HG02870 (cell line): ENCODE measurements around the gene DNAJC1.
A peak's percentile ranks its signal among the peaks of the same experiment; 100 is the strongest.
"Not testable (repeated sequence)": the region's sequence is repeated elsewhere in the genome, so short reads cannot be mapped to it uniquely, and the experiment has no call there.

Source experiments
- ATAC-seq: cut with Tn5 transposase; IDR thresholded peaks from one replicate; pipeline ENCODE4 v1.9.1; 2021; ENCODE audit warnings: mild to moderate bottlenecking, moderate library complexity; ENCODE audit not compliant: unreplicated experiment

The DNAJC1 gene

DNA sequence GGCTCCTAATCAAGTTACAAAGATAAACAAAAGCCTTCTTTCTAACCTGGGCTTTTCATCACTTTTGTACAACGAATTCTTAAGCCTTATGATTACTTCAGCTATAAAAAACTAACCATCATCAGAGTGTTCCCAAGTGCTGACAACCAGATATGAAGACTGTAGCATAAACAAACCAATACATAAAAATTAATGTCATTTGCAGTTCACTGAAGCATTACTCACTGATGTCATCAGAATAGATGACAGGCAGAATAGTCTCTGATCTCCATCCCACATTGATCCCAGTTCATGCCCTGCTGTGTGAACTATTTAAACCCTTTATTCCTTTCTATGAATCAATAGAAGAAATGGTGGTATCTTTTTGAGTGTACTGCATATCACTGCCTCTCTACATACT, 84.4 kb downstream of the DNAJC1 start:
- no peak for ATAC-seq

DNA sequence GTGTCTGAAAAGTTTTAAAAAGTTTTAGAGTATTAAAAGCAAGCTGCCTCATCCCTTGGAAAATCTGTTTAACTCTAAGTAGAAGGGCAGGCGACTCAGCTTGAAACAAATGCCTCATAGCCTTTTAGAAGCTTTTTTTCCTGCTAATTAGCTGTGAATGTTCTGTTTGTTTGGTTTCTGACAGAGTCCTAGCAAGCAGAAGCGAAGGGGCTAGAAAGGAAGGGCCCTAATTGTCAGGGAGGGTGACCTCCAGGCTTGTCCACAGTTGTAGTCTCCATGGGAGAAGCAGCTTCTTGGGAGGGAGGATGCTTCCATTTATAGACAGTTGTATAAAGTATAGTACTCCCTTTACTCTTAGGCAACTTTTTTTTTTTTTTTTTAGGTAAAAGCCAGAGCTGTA, 90.9 kb downstream of the DNAJC1 start:
- ATAC-seq: no peak

DNA sequence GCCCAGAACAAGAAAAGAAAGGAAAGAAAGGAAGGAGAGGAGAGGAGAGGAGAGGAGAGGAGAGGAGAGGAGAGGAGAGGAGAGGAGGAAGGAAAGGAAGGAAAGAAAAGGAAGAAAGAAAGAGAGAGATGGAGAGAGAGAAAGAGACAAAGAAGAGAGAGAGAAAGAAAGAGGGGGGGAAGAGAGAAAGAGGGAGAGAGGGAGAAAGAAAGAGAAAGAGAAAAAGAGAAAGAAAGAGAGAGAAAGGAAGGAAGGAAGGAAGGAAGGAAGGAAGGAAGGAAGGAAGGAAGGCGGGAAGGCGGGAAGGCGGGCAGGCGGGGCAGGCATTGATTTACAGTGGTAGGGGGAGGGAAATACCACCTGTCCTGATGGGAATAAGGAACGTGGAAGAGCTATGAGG, 92.7 kb downstream of the DNAJC1 start:
- ATAC-seq: no peak

DNA sequence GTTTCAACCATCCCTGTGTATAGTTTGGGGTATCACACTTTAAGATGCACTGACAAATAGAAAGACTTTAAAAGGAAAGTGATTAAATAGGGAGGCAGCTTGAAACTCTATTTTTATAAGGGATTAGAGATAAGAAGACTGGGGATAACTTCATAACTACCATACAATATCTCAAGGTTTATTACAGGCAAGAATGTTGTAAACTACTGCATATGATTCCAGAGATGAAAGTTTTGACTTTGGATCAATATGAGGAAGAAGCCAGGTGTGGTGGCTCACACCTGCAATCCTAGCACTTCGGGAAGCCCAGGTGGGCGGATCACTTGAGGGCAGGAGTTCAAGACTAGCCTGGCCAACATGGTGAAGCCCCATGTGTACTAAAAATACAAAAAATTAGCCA, 96.1 kb downstream of the DNAJC1 start:
- ATAC-seq: no peak

DNA sequence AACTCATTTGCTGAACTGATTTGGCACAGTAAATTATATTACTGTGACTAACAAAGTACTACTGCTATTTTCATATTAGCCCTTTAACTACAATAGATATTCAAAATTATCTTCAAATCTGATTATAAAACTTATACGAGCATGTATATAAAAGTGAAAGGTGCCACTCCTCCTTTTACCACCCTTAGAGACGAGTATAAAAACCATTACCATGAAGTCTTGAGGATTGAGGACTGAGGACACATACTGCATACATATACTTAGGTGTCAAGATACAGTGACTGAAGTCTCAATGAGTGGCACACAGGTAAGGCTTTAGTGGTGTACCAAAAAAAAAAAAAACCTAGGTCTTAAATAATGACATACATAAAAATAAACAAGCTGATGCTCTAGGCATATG, 98.6 kb downstream of the DNAJC1 start:
- ATAC-seq: no peak

DNA sequence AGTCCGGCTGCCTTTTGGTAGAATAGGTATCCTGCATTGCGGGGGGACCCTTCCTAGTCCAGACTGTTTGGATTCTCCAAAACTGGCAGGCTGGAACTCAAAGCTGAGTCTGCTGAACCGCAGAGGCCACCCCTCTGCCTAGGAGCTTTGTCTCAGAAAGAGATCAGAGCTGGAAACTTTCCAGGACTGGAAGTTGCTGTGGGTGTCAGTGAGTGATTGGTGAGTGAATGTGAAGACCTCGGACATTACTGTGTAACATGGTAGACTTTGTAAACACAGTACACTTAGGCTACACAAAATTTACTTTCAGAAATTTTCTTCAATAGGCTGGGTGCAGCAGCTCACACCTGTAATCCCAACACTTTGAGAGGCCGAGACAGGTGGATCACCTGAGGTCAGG, 103.8 kb downstream of the DNAJC1 start:
- ATAC-seq: no peak

DNA sequence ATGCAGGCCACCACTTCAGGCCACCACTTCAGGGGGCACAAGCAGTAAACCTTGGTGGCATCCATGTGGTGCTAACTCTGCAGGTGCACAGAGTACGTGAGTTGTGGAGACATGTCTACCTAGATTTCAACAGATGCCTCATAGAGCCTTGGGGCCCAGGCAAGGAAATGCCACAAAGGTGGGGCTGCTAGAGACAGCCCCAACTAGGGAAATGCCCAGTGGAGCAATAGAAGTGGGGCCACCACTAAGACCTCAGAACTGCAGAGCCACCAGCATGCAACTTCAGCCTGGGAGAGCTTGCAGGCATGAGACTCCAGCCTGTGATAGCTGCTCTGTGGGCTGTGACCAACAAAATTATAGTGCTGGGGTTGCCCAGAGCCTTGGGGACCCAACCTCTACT, 107.6 kb downstream of the DNAJC1 start:
- no peak for ATAC-seq

DNA sequence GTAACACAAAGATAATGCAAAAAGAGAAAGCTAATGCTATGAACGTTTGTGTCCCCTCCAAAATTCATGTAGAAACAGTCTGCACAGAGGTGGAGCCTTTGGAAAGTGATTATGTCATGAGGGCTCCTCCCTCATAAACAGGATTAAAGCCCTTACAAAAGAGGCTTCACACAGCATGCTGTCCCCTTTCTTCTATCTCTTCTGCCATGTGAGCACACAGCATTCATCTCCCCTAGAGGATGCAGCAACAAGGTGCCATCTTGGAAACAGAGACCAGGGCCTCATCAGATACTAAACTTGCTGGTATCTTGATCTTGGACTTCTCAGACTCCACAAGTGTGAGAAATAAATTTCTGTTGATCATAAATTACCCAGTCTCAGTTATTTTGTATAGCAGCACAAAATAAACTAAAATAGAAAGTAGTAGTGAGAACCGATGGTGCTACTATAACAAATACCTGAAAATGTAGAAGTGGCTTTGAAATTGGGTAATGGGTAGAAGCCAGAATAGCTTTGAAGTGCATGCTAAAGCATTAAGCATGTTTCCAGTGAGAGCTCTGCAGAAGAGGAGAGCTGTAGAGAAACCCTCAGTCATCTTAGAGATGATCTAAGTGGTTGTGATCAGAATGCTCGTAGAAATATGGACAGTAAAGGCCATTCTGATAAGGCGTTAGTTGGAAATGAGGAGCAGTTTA, 108.7 kb downstream of the DNAJC1 start:
- peak; percentile 63 for ATAC-seq

DNA sequence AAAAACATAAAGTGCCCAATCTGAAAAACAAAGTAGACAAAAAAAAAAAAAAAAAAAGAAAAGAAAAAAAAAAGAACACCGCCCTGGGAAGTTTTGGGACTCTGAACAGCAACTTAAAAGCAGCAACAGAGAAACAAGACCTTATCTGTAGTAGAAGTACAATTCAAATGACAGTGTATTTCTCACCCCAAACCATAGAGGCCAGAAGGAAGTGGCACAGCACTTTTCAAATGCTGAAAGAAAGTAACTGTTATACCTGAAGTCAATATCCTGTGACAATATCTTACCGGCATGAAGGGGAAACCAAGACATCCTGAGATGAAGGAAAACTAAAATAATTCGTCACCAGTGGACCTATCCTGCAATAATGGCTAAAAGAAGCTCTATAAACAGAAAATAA, 112.1 kb downstream of the DNAJC1 start:
- no peak for ATAC-seq

DNA sequence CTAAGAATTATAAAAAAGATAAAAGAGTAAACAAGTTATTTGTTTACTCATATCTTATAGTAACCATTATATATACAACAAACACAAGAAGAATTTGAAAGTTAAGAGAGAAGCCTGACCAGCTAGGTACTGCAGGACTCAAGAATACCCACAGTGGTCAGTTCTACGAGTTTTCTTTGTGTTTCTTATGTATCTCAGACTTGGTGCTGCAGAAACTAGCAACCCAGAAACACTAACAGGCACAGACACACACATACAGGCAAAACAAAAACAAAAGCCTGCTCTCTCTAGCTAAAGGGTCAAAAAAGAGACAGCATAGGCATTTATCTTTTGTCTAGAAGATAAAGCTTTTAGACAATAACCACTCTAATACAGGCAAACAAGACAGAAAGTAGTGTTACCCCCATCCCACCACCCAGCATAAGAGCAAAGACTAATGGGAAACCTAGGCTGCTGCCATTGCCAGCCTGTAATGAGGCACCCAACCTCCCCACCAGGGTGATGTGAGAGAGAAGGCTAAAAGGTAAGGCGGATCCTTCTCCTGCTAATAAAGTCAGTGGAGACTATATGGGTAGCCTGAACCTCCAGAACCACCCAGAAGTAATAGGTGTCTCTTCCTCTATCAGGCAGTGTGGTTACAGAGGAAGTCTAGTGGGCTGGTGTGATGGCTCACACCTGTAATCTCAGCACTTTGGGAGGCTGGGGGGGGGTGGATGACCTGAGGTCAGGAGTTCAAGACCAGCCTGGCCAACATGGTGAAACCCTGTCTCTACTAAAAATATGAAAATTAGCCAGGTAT, 113.9 kb downstream of the DNAJC1 start:
- no peak for ATAC-seq

DNA sequence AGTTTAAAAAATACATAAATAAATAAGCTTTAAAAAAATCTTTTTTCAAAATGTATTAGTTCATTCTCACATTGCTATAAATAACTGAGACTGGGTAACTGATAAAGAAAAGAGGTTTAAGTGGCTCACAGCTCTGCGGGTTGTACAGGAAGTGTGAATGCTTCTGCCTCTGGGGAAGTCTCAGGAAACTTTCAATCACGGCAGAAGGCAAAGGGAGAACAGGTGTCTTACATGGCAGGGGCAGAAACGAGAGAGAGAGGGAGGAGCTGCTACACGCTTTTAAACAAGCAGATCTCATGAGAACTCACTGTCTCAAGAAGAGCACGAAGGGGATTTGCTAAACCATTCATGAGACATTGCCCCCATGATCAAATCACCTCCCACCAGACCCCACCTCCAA, 114.6 kb downstream of the DNAJC1 start:
- peak; percentile 96 for ATAC-seq

DNA sequence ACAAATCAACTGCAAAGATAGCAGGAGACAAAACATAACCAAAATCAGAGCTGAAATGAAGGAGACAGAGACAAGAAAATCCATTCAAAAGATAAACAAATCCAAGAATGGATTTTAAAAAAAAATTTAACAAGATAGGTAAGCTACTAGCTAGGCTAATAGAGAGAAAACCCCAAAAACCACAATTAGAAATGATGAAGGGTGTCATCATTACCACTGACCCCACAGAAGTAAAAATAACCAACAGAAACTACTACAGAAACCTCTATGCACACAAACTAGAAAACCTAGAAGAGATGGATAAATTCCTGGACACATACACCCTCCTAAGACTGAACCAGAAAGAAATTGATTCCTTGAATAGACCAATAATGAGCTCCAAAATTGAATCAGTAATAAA, 117.6 kb downstream of the DNAJC1 start:
- no peak for ATAC-seq

DNA sequence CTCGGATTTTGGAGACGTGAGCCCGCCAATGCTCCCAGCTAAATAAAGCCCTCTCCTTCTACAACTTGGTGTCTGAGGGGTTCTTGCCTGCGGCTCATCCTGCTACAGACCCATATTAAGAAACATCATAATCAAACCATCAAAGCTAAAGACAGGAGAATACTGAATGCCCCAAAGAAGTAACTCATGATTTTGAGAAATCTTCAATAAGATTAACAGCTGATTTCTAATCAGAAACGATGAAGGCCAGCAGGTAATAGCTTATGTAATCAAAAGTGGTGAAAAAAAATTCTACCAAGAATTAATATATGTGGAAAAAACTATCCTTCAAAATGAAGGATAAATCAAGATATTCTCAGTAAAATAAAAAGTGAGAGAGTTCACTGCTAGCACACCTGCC, 130.3 kb downstream of the DNAJC1 start:
- ATAC-seq: no peak

DNA sequence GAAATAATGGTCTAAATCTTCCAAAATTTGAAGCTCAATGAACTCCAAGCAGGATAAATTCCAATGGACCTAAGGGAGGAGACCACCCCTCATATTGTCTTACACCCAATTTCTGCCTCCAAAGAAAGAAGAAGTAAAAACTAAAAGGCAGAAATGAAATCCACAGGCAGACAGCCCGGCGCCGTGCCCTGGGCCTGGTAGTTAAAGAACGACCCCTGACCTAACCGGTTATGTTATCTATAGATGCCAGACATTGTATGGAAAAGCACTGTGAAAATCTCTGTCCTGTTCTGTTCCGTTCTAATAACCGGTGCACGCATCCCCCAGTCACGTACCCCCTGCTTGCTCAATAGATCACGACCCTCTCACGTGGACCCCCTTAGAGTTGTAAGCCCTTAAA, 130.8 kb downstream of the DNAJC1 start:
- ATAC-seq: not testable (repeated sequence)

DNA sequence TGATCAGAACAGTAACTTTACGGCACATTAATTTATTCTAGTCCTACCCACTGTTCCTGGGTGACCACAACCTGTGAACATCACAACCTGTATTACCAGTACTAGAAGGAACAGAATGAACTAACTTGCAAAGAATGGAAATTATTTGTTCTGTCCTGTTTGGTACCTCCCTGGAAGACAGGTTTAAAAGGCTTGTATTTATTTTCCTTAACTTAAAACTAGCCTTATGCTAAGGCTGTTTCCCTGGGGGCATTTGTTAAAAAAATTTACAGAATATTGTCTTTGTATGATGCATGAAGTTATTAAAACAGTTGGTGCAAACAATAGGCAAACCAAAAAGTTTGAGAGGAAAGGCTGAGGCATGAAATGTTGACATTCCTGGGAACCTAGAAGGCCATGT, 132.7 kb downstream of the DNAJC1 start:
- no peak for ATAC-seq

DNA sequence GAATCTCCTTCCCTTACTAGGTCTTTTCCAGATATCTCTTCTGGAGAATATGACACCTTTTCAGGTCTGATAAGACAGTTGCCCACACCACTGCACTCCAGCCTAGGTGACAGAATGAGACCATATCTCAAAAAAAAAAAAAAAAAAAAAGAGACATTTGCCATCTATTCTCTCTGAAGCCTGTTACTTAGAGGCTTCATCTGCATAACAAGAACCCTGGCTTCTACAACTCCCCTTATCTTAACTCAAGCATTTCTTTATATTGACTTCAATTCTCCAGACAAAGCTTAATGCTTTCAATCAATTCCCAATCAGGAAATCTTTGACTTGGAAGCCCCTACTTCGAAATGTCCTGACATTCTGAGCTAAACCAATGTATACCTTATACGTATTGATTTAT, 134.4 kb downstream of the DNAJC1 start:
- not testable (repeated sequence) for ATAC-seq

DNA sequence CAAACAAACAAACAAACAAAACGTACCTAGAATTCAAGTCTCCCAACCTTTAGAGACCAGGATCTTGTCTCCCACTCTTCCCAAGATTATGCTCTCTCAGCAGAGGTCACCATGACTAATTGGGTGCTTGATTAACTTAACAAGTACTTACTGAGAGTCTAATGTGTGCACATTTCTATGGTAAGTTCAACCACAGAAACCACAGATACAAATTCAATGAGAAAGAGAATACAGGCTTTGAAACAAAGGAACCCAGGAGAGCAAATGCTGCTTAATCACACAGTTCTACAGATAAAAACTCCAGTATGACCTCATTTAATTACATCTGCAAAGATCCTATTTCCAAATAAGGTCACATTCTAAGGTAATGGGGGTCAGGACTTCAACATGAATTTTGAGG, 142.8 kb downstream of the DNAJC1 start:
- no peak for ATAC-seq

DNA sequence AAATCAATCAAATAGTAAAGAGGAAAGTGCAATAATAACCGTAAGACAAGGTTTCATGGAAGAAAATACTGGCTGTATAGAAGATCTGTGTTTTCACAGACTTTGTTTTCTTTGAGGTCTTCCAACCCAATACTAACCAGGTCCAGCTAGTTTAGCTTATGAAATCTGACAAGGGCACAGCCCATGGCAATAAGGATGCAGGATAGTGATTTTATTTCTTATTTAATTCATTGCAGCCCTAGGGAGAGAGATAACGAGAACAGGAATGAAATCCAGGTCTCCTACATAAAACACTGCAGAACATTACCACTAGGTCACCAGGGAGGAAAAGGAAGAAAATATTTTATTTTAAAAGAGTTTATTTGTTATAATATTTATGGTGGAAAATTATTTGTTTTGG, 145.1 kb downstream of the DNAJC1 start:
- no peak for ATAC-seq

DNA sequence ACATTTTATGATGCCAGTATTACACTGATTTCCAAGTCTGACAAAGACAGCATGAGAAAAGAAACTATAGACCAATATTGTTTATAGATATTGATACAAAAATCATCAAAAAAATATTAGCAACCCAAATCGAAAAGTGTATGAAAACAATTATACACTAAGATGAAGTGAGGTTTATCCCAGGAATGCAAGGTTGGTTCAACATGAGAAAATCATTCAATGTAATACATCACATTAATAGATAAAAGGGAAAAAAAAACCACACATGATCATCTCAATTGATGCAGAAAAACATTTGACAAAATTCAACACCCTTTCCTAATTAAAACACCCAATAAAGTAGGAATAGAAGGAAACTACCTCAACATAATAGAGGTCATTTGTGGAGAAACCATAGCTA, 153.9 kb downstream of the DNAJC1 start:
- no peak for ATAC-seq

DNA sequence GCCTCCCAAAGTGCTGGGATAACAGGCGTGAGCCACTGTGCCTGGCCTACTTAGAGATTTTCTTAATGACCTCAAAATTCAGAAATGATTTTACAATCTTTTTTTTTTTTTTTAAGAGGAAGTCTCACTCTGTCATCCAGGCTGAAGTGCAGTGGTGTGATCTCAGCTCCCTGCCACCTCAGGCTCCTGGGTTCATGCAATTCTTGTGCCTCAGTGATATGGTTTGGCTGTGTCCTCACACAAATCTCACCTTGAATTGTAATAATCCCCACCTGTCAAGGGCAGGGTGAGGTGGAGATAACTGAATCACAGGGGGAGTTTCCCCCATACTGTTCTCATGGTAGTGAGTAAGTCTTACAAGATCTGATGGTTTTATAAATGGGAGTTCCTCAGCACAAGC, 159.9 kb downstream of the DNAJC1 start:
- ATAC-seq: no peak

DNA sequence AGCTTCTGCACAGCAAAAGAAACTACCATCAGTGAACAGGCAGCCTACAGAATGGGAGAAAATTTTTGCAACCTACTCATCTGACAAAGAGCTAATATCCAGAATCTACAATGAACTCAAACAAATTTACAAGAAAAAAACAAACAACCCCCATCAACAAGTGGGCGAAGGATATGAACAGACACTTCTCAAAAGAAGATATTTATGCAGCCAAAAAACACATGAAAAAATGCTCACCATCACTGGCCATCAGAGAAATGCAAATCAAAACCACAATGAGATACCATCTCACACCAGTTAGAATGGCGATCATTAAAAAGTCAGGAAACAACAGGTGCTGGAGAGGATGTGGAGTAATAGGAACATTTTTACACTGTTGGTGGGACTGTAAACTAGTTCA, 162.3 kb downstream of the DNAJC1 start:
- ATAC-seq: not testable (repeated sequence)

DNA sequence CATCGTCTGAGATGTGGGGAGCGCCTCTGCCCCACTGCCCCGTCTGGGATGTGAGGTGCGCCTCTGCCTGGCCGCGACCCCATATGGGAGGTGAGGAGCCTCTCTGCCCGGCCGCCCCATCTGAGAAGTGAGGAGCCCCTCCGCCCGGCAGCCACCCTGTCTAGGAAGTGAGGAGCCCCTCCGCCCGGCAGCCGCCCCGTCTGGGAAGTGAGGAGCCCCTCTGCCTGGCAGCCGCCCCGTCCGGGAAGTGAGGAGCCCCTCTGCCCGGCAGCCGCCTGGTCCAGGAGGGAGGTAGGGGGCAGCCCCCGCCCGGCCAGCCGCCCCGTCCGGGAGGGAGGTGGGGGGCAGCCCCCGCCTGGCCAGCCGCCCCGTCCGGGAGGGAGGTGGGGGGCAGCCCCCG, 166.0 kb downstream of the DNAJC1 start:
- not testable (repeated sequence) for ATAC-seq

DNA sequence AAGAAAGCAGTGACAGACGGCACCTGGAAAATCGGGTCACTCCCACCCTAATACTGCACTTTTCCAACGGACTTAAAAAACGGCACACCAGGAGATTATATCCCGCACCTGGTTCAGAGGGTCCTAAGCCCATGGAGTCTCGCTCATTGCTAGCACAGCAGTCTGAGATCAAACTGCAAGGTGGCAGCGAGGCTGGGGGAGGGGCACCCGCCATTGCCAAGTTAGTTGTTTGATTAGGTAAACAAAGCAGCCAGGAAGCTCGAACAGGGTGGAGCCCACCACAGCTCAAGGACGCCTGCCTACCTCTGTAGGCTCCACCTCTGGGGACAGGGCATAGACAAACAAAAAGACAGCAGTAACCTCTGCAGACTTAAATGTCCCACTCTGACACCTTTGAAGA, 169.0 kb downstream of the DNAJC1 start:
- not testable (repeated sequence) for ATAC-seq
